SIG-M5 treated with dmso at 0.1 percent for 504 hours (cell line): ENCODE measurements around the gene TBX1.
"Not testable (repeated sequence)": the region's sequence is repeated elsewhere in the genome, so short reads cannot be mapped to it uniquely, and the experiment has no call there.

ENCODE experiments used
- DNase-seq: peaks from one replicate; lab custom pipeline; 2025; ENCODE audit not compliant: unreplicated experiment; lab: John Stamatoyannopoulos, UW

TBX1 gene

GRCh38 chr22:19779685-19780268, 19.2 kb downstream of the TBX1 start:
- no peak for DNase-seq

GRCh38 chr22:19782533-19782932, 22.0 kb downstream of the TBX1 start:
- no peak for DNase-seq

GRCh38 chr22:19783586-19784383, 23.2 kb downstream of the TBX1 start:
- no peak for DNase-seq

GRCh38 chr22:19784384-19785175, 24.0 kb downstream of the TBX1 start:
- DNase-seq, result no peak

- no peak for DNase-seq
These were observed 25.1 kb downstream of the TBX1 start for GRCh38 chr22:19785461-19786263.

GRCh38 chr22:19786264-19786585, 25.6 kb downstream of the TBX1 start:
- no peak for DNase-seq

- DNase-seq, result no peak
These were observed 26.6 kb downstream of the TBX1 start for GRCh38 chr22:19786959-19787848.

GRCh38 chr22:19787849-19788141, 27.2 kb downstream of the TBX1 start:
- DNase-seq, result no peak

- no peak for DNase-seq
These were observed 28.2 kb downstream of the TBX1 start for GRCh38 chr22:19788661-19789225.

- DNase-seq, result no peak
These were observed 28.8 kb downstream of the TBX1 start for GRCh38 chr22:19789406-19789805.

- no peak for DNase-seq
These were observed 29.2 kb downstream of the TBX1 start for GRCh38 chr22:19789828-19790227.

- DNase-seq, result no peak
These were observed 30.7 kb downstream of the TBX1 start for GRCh38 chr22:19791243-19791642.

- DNase-seq, result no peak
These were observed 31.3 kb downstream of the TBX1 start for GRCh38 chr22:19791894-19792293.

- not testable (repeated sequence) for DNase-seq
These were observed 31.9 kb downstream of the TBX1 start for GRCh38 chr22:19792383-19792896.

GRCh38 chr22:19793161-19793560, 32.6 kb downstream of the TBX1 start:
- DNase-seq, result no peak

GRCh38 chr22:19793661-19794310, 33.2 kb downstream of the TBX1 start:
- no peak for DNase-seq

GRCh38 chr22:19795617-19796008, 35.0 kb downstream of the TBX1 start:
- no peak for DNase-seq

GRCh38 chr22:19796160-19796559, 35.6 kb downstream of the TBX1 start:
- no peak for DNase-seq
